GM12801 (cell line): ENCODE measurements around the gene CLNK.

Experiments
- CTCF ChIP-seq: IDR thresholded peaks from one replicate; pipeline ENCODE4 v1.5.1; 2011; ENCODE audit warnings: control low read depth; ENCODE audit not compliant: insufficient read length; ENCODE audit errors: extremely low read depth

Gene CLNK

GRCh38 chr4:10565166-10565780 lies 119.3 kb downstream of the CLNK start:
- TF ChIP-seq CTCF = no peak

- no peak for TF ChIP-seq CTCF
These were observed 129.9 kb downstream of the CLNK start for GRCh38 chr4:10554694-10555093.

- TF ChIP-seq CTCF = no peak
These were observed 130.4 kb downstream of the CLNK start for GRCh38 chr4:10554121-10554520.

- TF ChIP-seq CTCF = no peak
These were observed 131.8 kb downstream of the CLNK start for GRCh38 chr4:10552591-10553280.

GRCh38 chr4:10535912-10536311 lies 148.7 kb downstream of the CLNK start:
- no peak for TF ChIP-seq CTCF

GRCh38 chr4:10534820-10535219 lies 149.7 kb downstream of the CLNK start:
- TF ChIP-seq CTCF = no peak

- no peak for TF ChIP-seq CTCF
These were observed 152.4 kb downstream of the CLNK start for GRCh38 chr4:10532155-10532554.
